ENCODE data around the gene NFIA.

Gene NFIA

GRCh38 chr1:61093525-61094137 is 11.3 kb downstream of the NFIA start:
- no peak for TF ChIP-seq REST (IDR thresholded peaks at IDR 0.05; ENCODE audit: low read depth)
- no peak for TF ChIP-seq NFIC (IDR thresholded peaks at IDR 0.05)
- no peak for TF ChIP-seq RAD21 (IDR thresholded peaks at IDR 0.05; ENCODE audit: low read depth)
- TF ChIP-seq, protein P1, sequence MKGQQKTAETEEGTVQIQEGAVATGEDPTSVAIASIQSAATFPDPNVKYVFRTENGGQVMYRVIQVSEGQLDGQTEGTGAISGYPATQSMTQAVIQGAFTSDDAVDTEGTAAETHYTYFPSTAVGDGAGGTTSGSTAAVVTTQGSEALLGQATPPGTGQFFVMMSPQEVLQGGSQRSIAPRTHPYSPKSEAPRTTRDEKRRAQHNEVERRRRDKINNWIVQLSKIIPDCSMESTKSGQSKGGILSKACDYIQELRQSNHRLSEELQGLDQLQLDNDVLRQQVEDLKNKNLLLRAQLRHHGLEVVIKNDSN (IDR thresholded peaks at IDR 0.05), result no peak
- no peak for TF ChIP-seq CEBPB (IDR thresholded peaks at IDR 0.05)
- TF ChIP-seq TAF1 (IDR thresholded peaks at IDR 0.05; ENCODE audit: low read depth), result no peak
- no peak for TF ChIP-seq EGR1 (IDR thresholded peaks at IDR 0.05)
- no peak for TF ChIP-seq TEAD4 (IDR thresholded peaks at IDR 0.05)
- TF ChIP-seq YY1 (IDR thresholded peaks at IDR 0.05; ENCODE audit: low read depth), result no peak
- no peak for TF ChIP-seq CREB1 (IDR thresholded peaks at IDR 0.05; ENCODE audit: low read depth)
- TF ChIP-seq TCF12 (IDR thresholded peaks at IDR 0.05; ENCODE audit: low read depth), result no peak
- no peak for TF ChIP-seq EP300 (IDR thresholded peaks at IDR 0.05; ENCODE audit: borderline replicate concordance)
- TF ChIP-seq, protein P2, sequence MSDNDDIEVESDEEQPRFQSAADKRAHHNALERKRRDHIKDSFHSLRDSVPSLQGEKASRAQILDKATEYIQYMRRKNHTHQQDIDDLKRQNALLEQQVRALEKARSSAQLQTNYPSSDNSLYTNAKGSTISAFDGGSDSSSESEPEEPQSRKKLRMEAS (IDR thresholded peaks at IDR 0.05), result no peak
- no peak for TF ChIP-seq FOXM1 (IDR thresholded peaks at IDR 0.05; ENCODE audit: borderline replicate concordance, low read depth)
- no peak for TF ChIP-seq ZBTB7A (IDR thresholded peaks at IDR 0.05; ENCODE audit: low read depth)

DNA sequence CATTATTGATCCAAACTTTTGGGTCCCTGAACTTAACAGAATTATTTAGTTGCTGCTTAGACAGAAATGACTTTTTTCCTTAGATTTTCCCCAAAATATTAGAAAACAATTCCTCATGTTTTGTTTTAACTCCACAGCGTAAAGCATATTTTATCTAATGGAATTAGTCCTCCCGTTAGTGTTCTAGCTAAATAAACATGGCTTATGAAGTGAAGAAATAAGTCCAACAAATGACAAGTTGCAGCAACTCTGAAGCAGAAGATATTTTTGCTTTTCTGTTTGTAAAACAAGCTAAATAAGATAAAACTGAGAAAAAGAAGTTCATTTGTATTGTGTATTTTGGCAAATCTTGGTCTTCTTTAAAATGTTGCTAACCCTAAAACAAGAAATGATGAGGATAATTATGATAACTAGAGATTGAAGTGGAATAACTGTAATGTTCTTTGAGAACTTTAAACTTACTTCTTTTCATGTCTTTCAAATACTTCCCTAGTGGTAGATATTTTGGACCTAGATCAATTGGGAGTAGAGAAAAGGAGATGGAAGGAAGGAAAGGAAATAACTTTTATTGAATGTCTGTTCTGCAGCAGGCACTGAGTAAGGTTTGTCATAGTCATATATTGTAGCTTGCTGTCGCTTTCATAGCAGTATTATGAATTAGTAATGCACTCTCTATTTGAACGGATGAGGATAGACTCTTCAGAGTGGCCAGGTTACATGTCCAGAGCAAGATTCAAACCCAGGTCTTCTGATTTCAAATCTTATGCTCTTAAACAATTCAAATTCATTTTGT is 12.5 kb downstream of the NFIA start:
- no peak for TF ChIP-seq FOXM1 (IDR thresholded peaks at IDR 0.05; ENCODE audit: borderline replicate concordance, low read depth)
- TF ChIP-seq ZBTB7A (IDR thresholded peaks at IDR 0.05; ENCODE audit: low read depth), result no peak
- no peak for TF ChIP-seq CREB1 (IDR thresholded peaks at IDR 0.05; ENCODE audit: low read depth)
- no peak for TF ChIP-seq REST (IDR thresholded peaks at IDR 0.05; ENCODE audit: low read depth)
- TF ChIP-seq EP300 (IDR thresholded peaks at IDR 0.05; ENCODE audit: borderline replicate concordance), result no peak
- TF ChIP-seq NFIC (IDR thresholded peaks at IDR 0.05), result no peak
- TF ChIP-seq, protein P2 (IDR thresholded peaks at IDR 0.05), result no peak
- no peak for TF ChIP-seq CEBPB (IDR thresholded peaks at IDR 0.05)
- no peak for TF ChIP-seq YY1 (IDR thresholded peaks at IDR 0.05; ENCODE audit: low read depth)
- no peak for TF ChIP-seq EGR1 (IDR thresholded peaks at IDR 0.05)
- TF ChIP-seq RAD21 (IDR thresholded peaks at IDR 0.05; ENCODE audit: low read depth), result no peak

GRCh38 chr1:61095470-61095812 is 13.1 kb downstream of the NFIA start:
- TF ChIP-seq, protein P2 (IDR thresholded peaks at IDR 0.05), result no peak
- TF ChIP-seq, protein P1 (IDR thresholded peaks at IDR 0.05), result no peak
- TF ChIP-seq EGR1 (IDR thresholded peaks at IDR 0.05) (no peak), REST (IDR thresholded peaks at IDR 0.05; ENCODE audit: low read depth) (no peak), TAF1 (IDR thresholded peaks at IDR 0.05; ENCODE audit: low read depth) (no peak), TEAD4 (IDR thresholded peaks at IDR 0.05) (no peak), NFIC (IDR thresholded peaks at IDR 0.05) (no peak), YY1 (IDR thresholded peaks at IDR 0.05; ENCODE audit: low read depth) (no peak), FOXM1 (IDR thresholded peaks at IDR 0.05; ENCODE audit: borderline replicate concordance, low read depth) (no peak), CEBPB (IDR thresholded peaks at IDR 0.05) (no peak)

- no peak for TF ChIP-seq FOXM1 (IDR thresholded peaks at IDR 0.05; ENCODE audit: borderline replicate concordance, low read depth)
- TF ChIP-seq RAD21 (IDR thresholded peaks at IDR 0.05; ENCODE audit: low read depth), result no peak
- TF ChIP-seq YY1 (IDR thresholded peaks at IDR 0.05; ENCODE audit: low read depth), result no peak
- no peak for TF ChIP-seq EP300 (IDR thresholded peaks at IDR 0.05; ENCODE audit: borderline replicate concordance)
- TF ChIP-seq TCF12 (IDR thresholded peaks at IDR 0.05; ENCODE audit: low read depth), result no peak
These were observed 15.0 kb downstream of the NFIA start for GRCh38 chr1:61097317-61097716.

All from Ishikawa (cell line).